DND-41 (cell line): ENCODE measurements around the gene SANBR.
"Not testable (repeated sequence)": the region's sequence is repeated elsewhere in the genome, so short reads cannot be mapped to it uniquely, and the experiment has no call there.

Experiments used
- EZH2 ChIP-seq: IDR thresholded peaks from 3 replicates; pipeline ENCODE4 v1.6.1; 2012; ENCODE audit warnings: borderline replicate concordance, low read depth, mild to moderate bottlenecking, moderate library complexity, low read length, inconsistent platforms; ENCODE audit not compliant: severe bottlenecking
- TF ChIP-seq, protein P1 (sequence below): IDR thresholded peaks from 2 replicates; pipeline ENCODE4 v1.5.1; 2012; ENCODE audit warnings: borderline replicate concordance, low read length, moderate library complexity, mild to moderate bottlenecking; ENCODE audit not compliant: poor library complexity, severe bottlenecking; ENCODE audit errors: extremely low read depth

DNA sequence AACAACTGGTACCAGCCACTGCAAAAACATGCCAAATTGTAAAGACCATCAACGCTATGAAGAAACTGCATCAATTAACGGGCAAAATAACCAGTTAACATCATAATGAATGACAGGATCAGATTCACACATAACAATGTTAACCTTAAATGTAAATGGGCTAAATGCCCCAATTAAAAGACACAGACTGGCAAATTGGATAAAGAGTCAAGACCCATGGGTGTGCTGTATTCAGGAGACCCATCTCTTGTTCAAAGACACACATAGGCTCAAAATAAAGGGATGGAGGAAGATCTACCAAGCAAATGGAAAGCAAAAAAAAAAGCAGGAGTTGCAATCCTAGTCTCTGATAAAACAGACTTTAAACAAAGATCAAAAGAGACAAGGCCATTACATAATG is 29.0 kb upstream of the SANBR start:
- TF ChIP-seq, protein P1, sequence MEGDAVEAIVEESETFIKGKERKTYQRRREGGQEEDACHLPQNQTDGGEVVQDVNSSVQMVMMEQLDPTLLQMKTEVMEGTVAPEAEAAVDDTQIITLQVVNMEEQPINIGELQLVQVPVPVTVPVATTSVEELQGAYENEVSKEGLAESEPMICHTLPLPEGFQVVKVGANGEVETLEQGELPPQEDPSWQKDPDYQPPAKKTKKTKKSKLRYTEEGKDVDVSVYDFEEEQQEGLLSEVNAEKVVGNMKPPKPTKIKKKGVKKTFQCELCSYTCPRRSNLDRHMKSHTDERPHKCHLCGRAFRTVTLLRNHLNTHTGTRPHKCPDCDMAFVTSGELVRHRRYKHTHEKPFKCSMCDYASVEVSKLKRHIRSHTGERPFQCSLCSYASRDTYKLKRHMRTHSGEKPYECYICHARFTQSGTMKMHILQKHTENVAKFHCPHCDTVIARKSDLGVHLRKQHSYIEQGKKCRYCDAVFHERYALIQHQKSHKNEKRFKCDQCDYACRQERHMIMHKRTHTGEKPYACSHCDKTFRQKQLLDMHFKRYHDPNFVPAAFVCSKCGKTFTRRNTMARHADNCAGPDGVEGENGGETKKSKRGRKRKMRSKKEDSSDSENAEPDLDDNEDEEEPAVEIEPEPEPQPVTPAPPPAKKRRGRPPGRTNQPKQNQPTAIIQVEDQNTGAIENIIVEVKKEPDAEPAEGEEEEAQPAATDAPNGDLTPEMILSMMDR, result not testable (repeated sequence)
- TF ChIP-seq EZH2, result not testable (repeated sequence)
